Activated B cell treated with CpG ODN at 0.5 μM for 24 hours (primary cell): Measurements from ENCODE around the gene GPR65. TPM values are rescaled to one million over a fixed set of nuclear protein-coding genes. Genes with fewer than 3 reads are reported as not detected.

Experiments used
- ATAC-seq: fragments of 200-7000 bp; cut with Tn5 transposase; one replicate; pipeline ENCODE4 v1.10.0; 2021; ENCODE audit warnings: low read depth, mild to moderate bottlenecking, moderate library complexity
- CTCF ChIA-PET: fragments of 350-600 bp; sonication (Branson Sonifier 250); formaldehyde crosslinking; loops from one replicate; lab custom pipeline; 2021; ENCODE audit warnings: antibody characterized with exemption; lab: Charles Lee
- POLR2A ChIA-PET: fragments of 350-600 bp; sonication (Branson Sonifier 250); formaldehyde crosslinking; loops from one replicate; lab custom pipeline; 2021; ENCODE audit warnings: antibody characterized with exemption; lab: Charles Lee
- DNase-seq: peaks from one replicate; pipeline ENCODE4 v3.0.0; 2022
- H3K27ac Mint-ChIP-seq: one replicate; pipeline ENCODE4 v1.8.0; 2020; ENCODE audit warnings: mixed read lengths
- H3K27me3 Mint-ChIP-seq: one replicate; pipeline ENCODE4 v1.8.0; 2021; ENCODE audit warnings: mixed read lengths
- H3K36me3 Mint-ChIP-seq: one replicate; pipeline ENCODE4 v1.8.0; 2021; ENCODE audit warnings: low read depth, mixed read lengths
- H3K4me1 Mint-ChIP-seq: one replicate; pipeline ENCODE4 v1.8.0; 2021; ENCODE audit warnings: mixed read lengths
- H3K4me3 Mint-ChIP-seq: one replicate; pipeline ENCODE4 v1.8.0; 2020; ENCODE audit warnings: mild to moderate bottlenecking, mixed read lengths
- H3K9me3 Mint-ChIP-seq: one replicate; pipeline ENCODE4 v1.8.0; 2020; ENCODE audit warnings: mixed read lengths
- CTCF ChIP-seq: fragments of 200-600 bp; IDR thresholded peaks from one replicate; pipeline ENCODE4 v1.8.0; 2022; ENCODE audit warnings: antibody characterized with exemption, mild to moderate bottlenecking
- intact Hi-C: fragments of 100-400 bp; cut with micrococcal nuclease; formaldehyde crosslinking; loops from one replicate; pipeline ENCODE4 v1.15.1; 2024
- total RNA-seq: library from RNA; stranded (reverse); gene quantifications from 2 replicates; pipeline ENCODE4 v1.2.3, GENCODE V29; 2022

Gene GPR65
- total RNA-seq, 1 donor from 2014 or later = 14.7 TPM

DNA sequence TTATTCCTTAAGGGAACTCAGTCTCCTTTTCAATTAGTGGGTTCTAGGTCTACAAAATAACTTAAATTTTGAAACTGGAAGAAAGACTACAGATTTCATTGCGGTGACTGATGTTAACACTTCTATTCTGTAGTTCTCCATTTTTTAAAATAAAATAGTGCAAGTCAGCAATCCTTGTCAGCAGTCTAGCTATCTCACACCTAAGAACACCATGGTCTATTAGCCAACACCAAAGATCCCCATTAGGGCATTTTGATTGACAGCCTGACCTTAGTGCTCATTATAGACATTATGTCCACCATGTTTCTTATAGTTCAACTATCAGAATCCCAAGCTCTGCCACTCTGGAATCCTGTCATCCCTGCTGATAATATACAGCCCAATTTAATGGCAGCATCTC lies 27.4 kb downstream of the GPR65 start:
- Mint-ChIP-seq H3K4me3 (no peak overlapping the region), H3K27ac (no peak overlapping the region), H3K27me3 (no peaks in the 10 kb centered on the region), H3K9me3 (no peaks in the 10 kb centered on the region), H3K36me3 (no peaks in the 10 kb centered on the region), H3K4me1 (peaks cover 8% of the 10 kb centered on the region)
- DNase-seq (no peak), ATAC-seq (no peak)
- intact Hi-C loops = no loop called here
- TF ChIP-seq CTCF = no peak
- ChIA-PET CTCF (no interaction called here), POLR2A (no interaction called here)

DNA sequence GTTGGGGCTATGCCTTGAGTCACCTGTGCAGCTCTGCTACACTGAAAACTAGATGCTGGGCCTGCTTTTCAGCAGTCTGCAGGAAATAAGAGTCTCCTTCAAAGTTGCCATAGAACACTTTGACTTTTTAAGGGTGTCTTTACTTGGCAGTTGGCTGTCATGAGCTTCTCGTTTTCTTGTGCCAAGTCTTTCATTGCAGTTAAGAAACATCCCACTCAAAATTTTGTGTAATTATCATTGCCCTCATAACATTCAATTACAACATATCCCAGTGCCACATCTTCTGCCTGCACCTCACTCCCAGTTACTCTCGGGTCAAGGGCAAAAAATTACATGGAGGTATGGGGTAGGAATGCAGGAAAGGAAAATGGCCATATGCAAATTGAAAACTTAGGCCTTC lies 29.1 kb downstream of the GPR65 start:
- ChIA-PET CTCF (no interaction called here), POLR2A (no interaction called here)
- H3K27ac Mint-ChIP-seq = no peak overlapping the region
- H3K4me1 Mint-ChIP-seq = peaks cover 8% of the 10 kb centered on the region
- ATAC-seq (no peak), DNase-seq (no peak)
- H3K9me3 Mint-ChIP-seq = no peaks in the 10 kb centered on the region
- no peaks in the 10 kb centered on the region for H3K27me3 Mint-ChIP-seq
- TF ChIP-seq CTCF = no peak
- H3K4me3 Mint-ChIP-seq = no peak overlapping the region
- no peaks in the 10 kb centered on the region for H3K36me3 Mint-ChIP-seq
- intact Hi-C loops = no loop called here

- no peaks in the 10 kb centered on the region for H3K9me3 Mint-ChIP-seq
- ChIA-PET POLR2A (no interaction called here), CTCF (interaction anchor here (1.0 kb wide), 1 partner anchor 132 kb away, joined by 3 read pairs; no protein-coding TSS in a partner anchor)
Measured at GRCh38 chr14:88036422-88036821, 31.5 kb downstream of the GPR65 start.

DNA sequence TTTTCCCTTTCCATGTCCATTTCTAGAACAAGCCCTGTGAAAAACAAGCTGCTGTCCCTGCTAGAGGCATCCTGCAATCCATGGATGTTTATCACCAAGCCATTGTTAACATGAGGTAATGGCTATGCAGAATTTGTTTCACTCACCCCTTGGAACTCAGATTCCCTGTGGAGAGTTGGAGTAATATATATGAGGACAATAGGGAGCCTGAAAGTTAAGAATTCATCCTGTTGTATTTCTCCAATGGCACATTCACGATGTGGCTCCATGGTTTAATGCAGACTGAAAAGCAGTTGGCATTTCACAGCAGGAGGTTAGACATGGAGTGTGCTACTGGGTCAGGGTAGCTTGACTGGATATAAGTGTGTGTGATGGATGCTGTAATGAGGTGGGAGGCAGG lies 32.4 kb downstream of the GPR65 start:
- H3K27ac Mint-ChIP-seq = no peak overlapping the region
- no peaks in the 10 kb centered on the region for H3K9me3 Mint-ChIP-seq
- DNase-seq = no peak
- intact Hi-C loops = no loop called here
- ChIA-PET CTCF (no interaction called here), POLR2A (no interaction called here)
- TF ChIP-seq CTCF = no peak
- no peaks in the 10 kb centered on the region for H3K4me1 Mint-ChIP-seq
- no peaks in the 10 kb centered on the region for H3K27me3 Mint-ChIP-seq
- no peak overlapping the region for H3K4me3 Mint-ChIP-seq
- H3K36me3 Mint-ChIP-seq = no peaks in the 10 kb centered on the region
- no peak for ATAC-seq

More at GRCh38 chr14:88036422-88036821, 31.5 kb downstream of the GPR65 start:
- H3K4me3 Mint-ChIP-seq = no peak overlapping the region
- no peaks in the 10 kb centered on the region for H3K27me3 Mint-ChIP-seq
- no peak for ATAC-seq
- intact Hi-C loops = no loop called here
- H3K36me3 Mint-ChIP-seq = no peaks in the 10 kb centered on the region
- DNase-seq = no peak
- TF ChIP-seq CTCF = no peak
- H3K27ac Mint-ChIP-seq = no peak overlapping the region
- H3K4me1 Mint-ChIP-seq = no peaks in the 10 kb centered on the region

GRCh38 chr14:88039197-88039596 lies 34.3 kb downstream of the GPR65 start:
- H3K36me3 Mint-ChIP-seq = no peaks in the 10 kb centered on the region
- H3K9me3 Mint-ChIP-seq = no peaks in the 10 kb centered on the region
- no peak for TF ChIP-seq CTCF
- intact Hi-C loops = no loop called here
- no peak for ATAC-seq
- CTCF ChIA-PET = no interaction called here
- H3K27me3 Mint-ChIP-seq = no peaks in the 10 kb centered on the region
- H3K27ac Mint-ChIP-seq = no peak overlapping the region
- no peak overlapping the region for H3K4me3 Mint-ChIP-seq
- POLR2A ChIA-PET = no interaction called here
- H3K4me1 Mint-ChIP-seq = no peaks in the 10 kb centered on the region
- DNase-seq = no peak
